Muscle of leg (tissue), 9 donors: ENCODE measurements around the gene COMMD3. TPM values are rescaled to one million over a fixed set of nuclear protein-coding genes. Genes with fewer than 3 reads are reported as not detected.

Experiments used
- polyA plus RNA-seq, 8 donors: library from polyadenylated mRNA; unstranded; fragments of 120-200 nt; gene quantifications; one replicate each; pipeline versions ENCODE4 v1.2.1 to v1.2.3, GENCODE V29; 2013; ENCODE audit warnings: inconsistent platforms in 1 of 8, low replicate concordance in 1 of 8; ENCODE audit not compliant: insufficient read length in 8 of 8, insufficient read depth in 1 of 8
- total RNA-seq: library from RNA; stranded (reverse); fragments of 120-200 nt; gene quantifications from one replicate; pipeline ENCODE4 v1.2.4, GENCODE V29; 2013

COMMD3 gene
- total and polyA plus RNA-seq, 9 donors = 54.8 to 73.3 (median 66.0) TPM

Other genes starting within 250 kb of the COMMD3 start
- gene EBLN1, start 98.4 kb upstream of the COMMD3 start, total RNA-seq = 0.09 TPM
- gene EBLN1, start 98.4 kb upstream of the COMMD3 start, polyA plus RNA-seq = under 1 TPM in 1 of 8 donors, not detected in 7; 0.12 TPM
- 35.3 TPM for gene BMI1, start 4.7 kb downstream of the COMMD3 start, total RNA-seq
- gene BMI1, start 4.7 kb downstream of the COMMD3 start, polyA plus RNA-seq = 10 to 100 TPM; 37.0 to 55.0 (median 46.7) TPM
- 4.6 TPM for gene SPAG6, start 29.1 kb downstream of the COMMD3 start, total RNA-seq
- gene SPAG6, start 29.1 kb downstream of the COMMD3 start, polyA plus RNA-seq = 1 to 10 TPM; 4.1 to 8.7 (median 5.0) TPM